Gastrocnemius medialis (tissue), 4 donors: ENCODE measurements around the gene SYT17. TPM values are rescaled to one million over a fixed set of nuclear protein-coding genes. Genes with fewer than 3 reads are reported as not detected.

Experiments used
- ATAC-seq, 2 donors: fragments of 150-250 bp; one replicate each; pipeline ENCODE4 v1.9.1; 2016
- DNase-seq, 2 donors: peaks; one replicate each; pipeline ENCODE4 v3.0.0-alpha.2; 2019
- H3K27ac ChIP-seq, 4 donors: fragments of 200-600 bp; sonication (generic); 1 replicate in 1 of 4; 2 replicates in 3 of 4; pipeline ENCODE4 v1.5.1; 2016 to 2018; ENCODE audit warnings: mild to moderate bottlenecking in 2 of 4, moderate library complexity in 1 of 4
- H3K27me3 ChIP-seq, 3 donors: fragments of 200-600 bp; sonication (generic) in 2 of 3; 1 replicate in 1 of 3; 2 replicates in 2 of 3; pipeline versions ENCODE4 v1.5.1 to v1.6.0; 2016 to 2019; ENCODE audit warnings: mild to moderate bottlenecking in 1 of 3, moderate library complexity in 1 of 3
- H3K36me3 ChIP-seq, 2 donors: fragments of 200-600 bp; sonication (generic) in 1 of 2; one replicate each; pipeline ENCODE4 v1.5.1; 2017 to 2018
- H3K4me1 ChIP-seq, 2 donors: fragments of 200-600 bp; sonication (generic) in 1 of 2; one replicate each; pipeline ENCODE4 v1.5.1; 2016 to 2017; ENCODE audit warnings: mild to moderate bottlenecking in 2 of 2
- H3K4me3 ChIP-seq, 4 donors: fragments of 200-600 bp; sonication (generic) in 3 of 4; 1 replicate in 1 of 4; 2 replicates in 3 of 4; pipeline ENCODE4 v1.5.1; 2016 to 2019; ENCODE audit warnings: mild to moderate bottlenecking in 2 of 4
- H3K9me3 ChIP-seq, 3 donors: fragments of 200-600 bp; sonication (generic) in 2 of 3; 1 replicate in 1 of 3; 2 replicates in 2 of 3; pipeline ENCODE4 v1.5.1; 2016 to 2019
- CTCF ChIP-seq, 5 experiments: fragments of 450-650 bp in 3 of 5; fragments of 200-600 bp in 2 of 5; sonication (generic) in 2 of 5; IDR thresholded peaks in 4 of 5; conservative IDR thresholded peaks in 1 of 5; 1 replicate in 4 of 5; 2 replicates in 1 of 5; pipeline ENCODE4 v1.5.1; 2016 to 2019; ENCODE audit warnings: antibody characterized with exemption in 5 of 5, mild to moderate bottlenecking in 3 of 5, moderate library complexity in 3 of 5
- POLR2A ChIP-seq, 2 donors: fragments of 450-650 bp; IDR thresholded peaks; one replicate each; pipeline ENCODE4 v1.6.1; 2017; ENCODE audit warnings: antibody characterized with exemption in 2 of 2, mild to moderate bottlenecking in 2 of 2, moderate library complexity in 2 of 2
- in situ Hi-C, 4 donors: fragments of 200-750 bp; cut with MboI; loops; one replicate each; pipeline versions ENCODE4 v1.15.0 to v1.8.0; 2017; ENCODE audit warnings: low sequenced_read_pairs in 4 of 4
- intact Hi-C: fragments of 100-400 bp; cut with DNase I; formaldehyde crosslinking; loops from one replicate; pipeline ENCODE4 v1.15.1; 2023; ENCODE audit warnings: low total_unique reads
- total RNA-seq, 4 donors: library from RNA; depleted of rRNA; stranded (reverse); fragments of >200 nt; gene quantifications; one replicate each; pipeline versions ENCODE4 v1.1.0 to v1.2.3, GENCODE V29; 2016

The SYT17 gene
- total RNA-seq, 4 donors from 2014 or later = 0.10 to 0.87 (median 0.18) TPM

- ATAC-seq = no peak
- Histone ChIP-seq H3K27ac (no peak overlapping the region), H3K27me3 (no peaks in the 10 kb centered on the region), H3K4me3 (no peak overlapping the region), H3K4me1 (no peaks in the 10 kb centered on the region), H3K9me3 (no peaks in the 10 kb centered on the region), H3K36me3 (no peaks in the 10 kb centered on the region)
- intact Hi-C loops (no loop called here), in situ Hi-C loops (no loop called here)
- no peak for DNase-seq
- no peak for TF ChIP-seq POLR2A (IDR thresholded peaks at IDR 0.05)
- TF ChIP-seq CTCF (IDR thresholded peaks at IDR 0.05 in 4 of 5, conservative IDR thresholded peaks at IDR 0.05 in 1 of 5) = no peak
These were observed 70.4 kb downstream of the SYT17 start for GRCh38 chr16:19238406-19238805.

GRCh38 chr16:19239511-19240155, 71.6 kb downstream of the SYT17 start:
- ATAC-seq (no peak), DNase-seq (no peak)
- no peaks in the 10 kb centered on the region for H3K27me3 ChIP-seq
- TF ChIP-seq POLR2A (IDR thresholded peaks at IDR 0.05) = no peak
- no peak for TF ChIP-seq CTCF (IDR thresholded peaks at IDR 0.05 in 4 of 5, conservative IDR thresholded peaks at IDR 0.05 in 1 of 5)
- H3K36me3 ChIP-seq = no peaks in the 10 kb centered on the region
- no peak overlapping the region for H3K27ac ChIP-seq
- in situ Hi-C loops = no loop called here
- H3K9me3 ChIP-seq = no peaks in the 10 kb centered on the region
- no peaks in the 10 kb centered on the region for H3K4me1 ChIP-seq
- intact Hi-C loops = no loop called here
- no peak overlapping the region for H3K4me3 ChIP-seq

GRCh38 chr16:19240494-19240893, 72.5 kb downstream of the SYT17 start:
- Histone ChIP-seq H3K4me3 (no peak overlapping the region), H3K4me1 (no peaks in the 10 kb centered on the region), H3K9me3 (no peaks in the 10 kb centered on the region), H3K36me3 (no peaks in the 10 kb centered on the region), H3K27ac (no peak overlapping the region), H3K27me3 (no peaks in the 10 kb centered on the region)
- in situ Hi-C loops = no loop called here
- DNase-seq (no peak), ATAC-seq (no peak)
- TF ChIP-seq CTCF (IDR thresholded peaks at IDR 0.05 in 4 of 5, conservative IDR thresholded peaks at IDR 0.05 in 1 of 5) = no peak
- no peak for TF ChIP-seq POLR2A (IDR thresholded peaks at IDR 0.05)
- intact Hi-C loops = no loop called here

- ATAC-seq (no peak), DNase-seq (no peak)
- Histone ChIP-seq H3K4me1 (no peaks in the 10 kb centered on the region), H3K27me3 (no peaks in the 10 kb centered on the region), H3K27ac (no peak overlapping the region), H3K4me3 (no peak overlapping the region), H3K9me3 (no peaks in the 10 kb centered on the region), H3K36me3 (no peaks in the 10 kb centered on the region)
- intact Hi-C loops = no loop called here
- TF ChIP-seq CTCF (IDR thresholded peaks at IDR 0.05 in 4 of 5, conservative IDR thresholded peaks at IDR 0.05 in 1 of 5) = no peak
- TF ChIP-seq POLR2A (IDR thresholded peaks at IDR 0.05) = no peak
- in situ Hi-C loops = no loop called here
These were observed 73.5 kb downstream of the SYT17 start for GRCh38 chr16:19241512-19241911.

- no peaks in the 10 kb centered on the region for H3K9me3 ChIP-seq
- no peak overlapping the region for H3K4me3 ChIP-seq
- no peak for TF ChIP-seq CTCF (IDR thresholded peaks at IDR 0.05 in 4 of 5, conservative IDR thresholded peaks at IDR 0.05 in 1 of 5)
- TF ChIP-seq POLR2A (IDR thresholded peaks at IDR 0.05) = no peak
- no peaks in the 10 kb centered on the region for H3K36me3 ChIP-seq
- H3K27ac ChIP-seq = no peak overlapping the region
- in situ Hi-C loops (no loop called here), intact Hi-C loops (no loop called here)
- no peak for DNase-seq
- no peaks in the 10 kb centered on the region for H3K27me3 ChIP-seq
- no peak for ATAC-seq
- H3K4me1 ChIP-seq = no peaks in the 10 kb centered on the region
These were observed 74.1 kb downstream of the SYT17 start for GRCh38 chr16:19242186-19242585.
